GM12892 (cell line): Measurements from ENCODE around the gene FLII.

Source experiments
- POLR2A ChIP-seq: IDR thresholded peaks from 2 replicates; pipeline ENCODE4 v1.6.1; 2011; ENCODE audit warnings: low read depth, low read length, control low read depth
- POLR2AphosphoS5 ChIP-seq: IDR thresholded peaks from 2 replicates; pipeline ENCODE4 v1.6.1; 2011; ENCODE audit warnings: low read depth, low read length, control low read depth

DNA sequence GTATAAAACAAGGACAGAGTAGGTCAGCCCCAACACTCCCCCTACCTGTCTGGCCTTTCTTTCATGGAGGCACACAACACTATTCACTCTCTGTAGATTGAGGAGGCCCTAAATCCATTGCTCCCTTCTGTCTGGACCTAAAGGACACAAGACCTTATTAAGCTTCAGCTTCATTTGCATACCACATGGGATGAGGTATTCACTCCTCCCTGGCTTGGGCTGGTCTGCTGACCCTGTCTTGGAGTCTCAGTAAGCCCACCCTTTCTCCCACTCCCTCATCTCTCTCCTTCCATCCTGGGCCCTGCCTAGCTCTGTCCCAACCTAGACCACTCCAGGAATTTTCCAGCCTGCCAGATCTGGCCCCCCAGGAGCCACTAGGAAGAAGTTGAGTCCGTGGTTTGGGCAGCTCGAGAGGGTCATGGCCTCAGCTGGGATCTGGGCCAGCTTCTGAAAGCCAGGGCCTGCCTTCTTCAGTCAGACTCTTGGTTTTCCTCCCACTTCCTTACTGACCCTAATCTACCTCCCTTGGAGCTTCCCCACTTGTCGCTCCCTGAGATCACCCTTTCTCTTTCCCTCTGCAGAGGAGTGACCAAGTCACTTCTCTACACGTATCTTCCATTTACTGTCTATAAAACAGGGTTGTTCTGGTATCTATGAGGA lies 39.7 kb downstream of the FLII start:
- TF ChIP-seq POLR2A, result no peak
- TF ChIP-seq POLR2AphosphoS5, result no peak
